ENCODE measurements around the gene MEOX2. TPM values are rescaled to one million over a fixed set of nuclear protein-coding genes. Genes with fewer than 3 reads are reported as not detected.

MEOX2 gene
- total RNA-seq, 1 donor from 2014 or later: not detected

- no peak for DNase-seq (ENCODE audit: low read depth)
- TF ChIP-seq CTCF (conservative IDR thresholded peaks at IDR 0.05; ENCODE audit: low read depth, low read length): no peak
- H3K4me3 ChIP-seq (ENCODE audit: low read depth, low read length): no peak overlapping the region
Observed at GRCh38 chr7:15586266-15586665, 100.2 kb downstream of the MEOX2 start.

GRCh38 chr7:15584575-15584974, 101.9 kb downstream of the MEOX2 start:
- no peak for TF ChIP-seq CTCF (conservative IDR thresholded peaks at IDR 0.05; ENCODE audit: low read depth, low read length)
- no peak for DNase-seq (ENCODE audit: low read depth)
- H3K4me3 ChIP-seq (ENCODE audit: low read depth, low read length): no peak overlapping the region

- DNase-seq (ENCODE audit: low read depth): no peak
- no peak for TF ChIP-seq CTCF (conservative IDR thresholded peaks at IDR 0.05; ENCODE audit: low read depth, low read length)
- no peak overlapping the region for H3K4me3 ChIP-seq (ENCODE audit: low read depth, low read length)
Observed at GRCh38 chr7:15582773-15583172, 103.7 kb downstream of the MEOX2 start.

- TF ChIP-seq CTCF (conservative IDR thresholded peaks at IDR 0.05; ENCODE audit: low read depth, low read length): no peak
- H3K4me3 ChIP-seq (ENCODE audit: low read depth, low read length): no peak overlapping the region
- no peak for DNase-seq (ENCODE audit: low read depth)
Observed at GRCh38 chr7:15581352-15581951, 105.0 kb downstream of the MEOX2 start.

GRCh38 chr7:15580604-15581351, 105.7 kb downstream of the MEOX2 start:
- H3K4me3 ChIP-seq (ENCODE audit: low read depth, low read length): no peak overlapping the region
- TF ChIP-seq CTCF (conservative IDR thresholded peaks at IDR 0.05; ENCODE audit: low read depth, low read length): no peak
- DNase-seq (ENCODE audit: low read depth): no peak

GRCh38 chr7:15577600-15577999, 108.9 kb downstream of the MEOX2 start:
- H3K4me3 ChIP-seq (ENCODE audit: low read depth, low read length): no peak overlapping the region
- DNase-seq (ENCODE audit: low read depth): no peak
- no peak for TF ChIP-seq CTCF (conservative IDR thresholded peaks at IDR 0.05; ENCODE audit: low read depth, low read length)

Data from epithelial cell of proximal tubule (primary cell).